ENCODE data around the gene FLAD1.

The FLAD1 gene

GRCh38 chr1:155018617-155019348, 35.6 kb downstream of the FLAD1 start:
- DNase-seq, result no peak

GRCh38 chr1:155019377-155020245, 36.5 kb downstream of the FLAD1 start:
- DNase-seq, result no peak

GRCh38 chr1:155022136-155022926, 39.2 kb downstream of the FLAD1 start:
- DNase-seq, result no peak

GRCh38 chr1:155022927-155023236, 39.7 kb downstream of the FLAD1 start:
- DNase-seq, result no peak

- no peak for DNase-seq
Observed at GRCh38 chr1:155023627-155024026, 40.5 kb downstream of the FLAD1 start.

GRCh38 chr1:155024315-155024714, 41.2 kb downstream of the FLAD1 start:
- no peak for DNase-seq

- DNase-seq, result no peak
Observed at GRCh38 chr1:155026154-155026553, 43.0 kb downstream of the FLAD1 start.

- DNase-seq, result no peak
Observed at GRCh38 chr1:155026588-155026987, 43.4 kb downstream of the FLAD1 start.

- DNase-seq, result no peak
Observed at GRCh38 chr1:155029513-155030242, 46.5 kb downstream of the FLAD1 start.

GRCh38 chr1:155030243-155030795, 47.2 kb downstream of the FLAD1 start:
- no peak for DNase-seq

- no peak for DNase-seq
Observed at GRCh38 chr1:155030899-155031298, 47.8 kb downstream of the FLAD1 start.

- no peak for DNase-seq
Observed at GRCh38 chr1:155032886-155033285, 49.7 kb downstream of the FLAD1 start.

GRCh38 chr1:155033524-155033923, 50.4 kb downstream of the FLAD1 start, which contains the start of the genes DCST1 and DCST2:
TSS of gene DCST1 (plus strand) at chr1:155033824. CDS start at chr1:155034037, 213 bp downstream.
TSS of gene DCST2 (minus strand) at chr1:155033781. CDS start at chr1:155033701, 80 bp downstream.
- DNase-seq, result no peak

GRCh38 chr1:155034318-155035208, 51.4 kb downstream of the FLAD1 start:
- no peak for DNase-seq

- DNase-seq, result no peak
Observed at GRCh38 chr1:155035936-155036335, 52.8 kb downstream of the FLAD1 start.

GRCh38 chr1:155037043-155037442, 53.9 kb downstream of the FLAD1 start:
- no peak for DNase-seq

- DNase-seq, result no peak
Observed at GRCh38 chr1:155037851-155038441, 54.8 kb downstream of the FLAD1 start.

- DNase-seq, result no peak
Observed at GRCh38 chr1:155038602-155039307, 55.6 kb downstream of the FLAD1 start.

- no peak for DNase-seq
Observed at GRCh38 chr1:155039308-155039669, 56.1 kb downstream of the FLAD1 start.
